SK-N-SH treated with all-trans-retinoic acid at 6 μM for 48 hours (cell line): ENCODE results near the gene SVOPL.

ENCODE experiments used
- ATAC-seq: fragments of 200-7000 bp; cut with Tn5 transposase; 3 replicates; pipeline ENCODE4 v1.9.1; 2020; ENCODE audit warnings: mild to moderate bottlenecking, moderate library complexity
- ARNTL ChIP-seq: fragments of 450-650 bp; formaldehyde crosslinking; IDR thresholded peaks from 2 replicates; pipeline ENCODE4 v1.5.0; 2020; ENCODE audit warnings: low read depth, mild to moderate bottlenecking, moderate library complexity, borderline replicate concordance
- BACH2 ChIP-seq: fragments of 250-450 bp; sonication (Bioruptor Pico); IDR thresholded peaks from 2 replicates; pipeline ENCODE4 v1.9.0; 2021; ENCODE audit warnings: mild to moderate bottlenecking, borderline replicate concordance
- CSDC2 ChIP-seq: fragments of 250-450 bp; sonication (Bioruptor Pico); IDR thresholded peaks from 2 replicates; pipeline ENCODE4 v1.5.0; 2020; ENCODE audit warnings: mild to moderate bottlenecking, moderate library complexity
- GLIS3 ChIP-seq: fragments of 250-450 bp; sonication (Bioruptor Pico); IDR thresholded peaks from 2 replicates; pipeline ENCODE4 v1.5.0; 2020; ENCODE audit warnings: mild to moderate bottlenecking, moderate library complexity
- ISL1 ChIP-seq: fragments of 250-450 bp; sonication (Bioruptor Pico); IDR thresholded peaks from 2 replicates; pipeline ENCODE4 v2.1.2; 2022; ENCODE audit warnings: mild to moderate bottlenecking, moderate library complexity
- OSR1 ChIP-seq: fragments of 250-450 bp; sonication (Bioruptor Pico); IDR thresholded peaks from 2 replicates; pipeline ENCODE4 v1.8.0; 2022; ENCODE audit warnings: moderate library complexity, mild to moderate bottlenecking, inconsistent platforms
- PPARA ChIP-seq: fragments of 250-450 bp; sonication (Bioruptor Pico); IDR thresholded peaks from 2 replicates; pipeline ENCODE4 v1.5.0; 2020; ENCODE audit warnings: mild to moderate bottlenecking, borderline replicate concordance
- RARB ChIP-seq: fragments of 250-450 bp; sonication (Bioruptor Pico); IDR thresholded peaks from 2 replicates; pipeline ENCODE4 v1.8.0; 2021; ENCODE audit warnings: mild to moderate bottlenecking, moderate library complexity
- SNAI2 ChIP-seq: fragments of 250-450 bp; sonication (Bioruptor Pico); IDR thresholded peaks from 2 replicates; pipeline ENCODE4 v1.5.0; 2020; ENCODE audit warnings: mild to moderate bottlenecking, moderate library complexity
- TCF4 ChIP-seq: fragments of 250-450 bp; sonication (Bioruptor Pico); IDR thresholded peaks from 2 replicates; pipeline ENCODE4 v1.8.0; 2021; ENCODE audit warnings: mild to moderate bottlenecking, moderate library complexity, borderline replicate concordance
- TOX ChIP-seq: fragments of 250-450 bp; sonication (Bioruptor Pico); IDR thresholded peaks from 2 replicates; pipeline ENCODE4 v1.8.0; 2021; ENCODE audit warnings: mild to moderate bottlenecking, moderate library complexity, borderline replicate concordance
- ZC3H10 ChIP-seq: fragments of 250-450 bp; sonication (Bioruptor Pico); IDR thresholded peaks from 2 replicates; pipeline ENCODE4 v1.5.1; 2021; ENCODE audit warnings: mild to moderate bottlenecking, moderate library complexity
- ZFP3 ChIP-seq: fragments of 250-450 bp; sonication (Bioruptor Pico); IDR thresholded peaks from 2 replicates; pipeline ENCODE4 v1.5.0; 2020; ENCODE audit warnings: mild to moderate bottlenecking, moderate library complexity
- ZFP30 ChIP-seq: fragments of 450-650 bp; formaldehyde crosslinking; IDR thresholded peaks from 2 replicates; pipeline ENCODE4 v1.5.0; 2022; ENCODE audit warnings: mild to moderate bottlenecking, moderate library complexity
- ZNF565 ChIP-seq: fragments of 450-650 bp; formaldehyde crosslinking; conservative IDR thresholded peaks from 2 replicates; pipeline ENCODE4 v1.5.0; 2020; ENCODE audit warnings: low read depth, mild to moderate bottlenecking, moderate library complexity
- ZNF70 ChIP-seq: fragments of 450-650 bp; formaldehyde crosslinking; IDR thresholded peaks from 2 replicates; pipeline ENCODE4 v1.5.0; 2020; ENCODE audit warnings: mild to moderate bottlenecking, moderate library complexity
- ZNF8 ChIP-seq: fragments of 450-650 bp; formaldehyde crosslinking; IDR thresholded peaks from 2 replicates; pipeline ENCODE4 v1.5.0; 2020; ENCODE audit warnings: mild to moderate bottlenecking, moderate library complexity
- TF ChIP-seq, protein P1 (sequence below): fragments of 250-450 bp; sonication (Bioruptor Pico); IDR thresholded peaks from 2 replicates; pipeline ENCODE4 v1.5.0; 2020; ENCODE audit warnings: mild to moderate bottlenecking, moderate library complexity
- TF ChIP-seq, protein P2 (sequence below): fragments of 250-450 bp; sonication (Bioruptor Pico); IDR thresholded peaks from 2 replicates; pipeline ENCODE4 v1.5.1; 2021; ENCODE audit warnings: mild to moderate bottlenecking, moderate library complexity
- TF ChIP-seq, protein P3 (sequence below): fragments of 250-450 bp; sonication (Bioruptor Pico); IDR thresholded peaks from 2 replicates; pipeline ENCODE4 v1.8.0; 2020; ENCODE audit warnings: mild to moderate bottlenecking, moderate library complexity, borderline replicate concordance
- TF ChIP-seq, protein P4 (sequence below): fragments of 250-450 bp; sonication (Bioruptor Pico); IDR thresholded peaks from 2 replicates; pipeline ENCODE4 v1.5.1; 2020; ENCODE audit warnings: low read depth, mild to moderate bottlenecking, moderate library complexity
- TF ChIP-seq, protein P5 (sequence below): fragments of 250-450 bp; sonication (Bioruptor Pico); IDR thresholded peaks from 2 replicates; pipeline ENCODE4 v1.8.0; 2021; ENCODE audit warnings: low read depth, mild to moderate bottlenecking, moderate library complexity, borderline replicate concordance

The SVOPL gene

DNA sequence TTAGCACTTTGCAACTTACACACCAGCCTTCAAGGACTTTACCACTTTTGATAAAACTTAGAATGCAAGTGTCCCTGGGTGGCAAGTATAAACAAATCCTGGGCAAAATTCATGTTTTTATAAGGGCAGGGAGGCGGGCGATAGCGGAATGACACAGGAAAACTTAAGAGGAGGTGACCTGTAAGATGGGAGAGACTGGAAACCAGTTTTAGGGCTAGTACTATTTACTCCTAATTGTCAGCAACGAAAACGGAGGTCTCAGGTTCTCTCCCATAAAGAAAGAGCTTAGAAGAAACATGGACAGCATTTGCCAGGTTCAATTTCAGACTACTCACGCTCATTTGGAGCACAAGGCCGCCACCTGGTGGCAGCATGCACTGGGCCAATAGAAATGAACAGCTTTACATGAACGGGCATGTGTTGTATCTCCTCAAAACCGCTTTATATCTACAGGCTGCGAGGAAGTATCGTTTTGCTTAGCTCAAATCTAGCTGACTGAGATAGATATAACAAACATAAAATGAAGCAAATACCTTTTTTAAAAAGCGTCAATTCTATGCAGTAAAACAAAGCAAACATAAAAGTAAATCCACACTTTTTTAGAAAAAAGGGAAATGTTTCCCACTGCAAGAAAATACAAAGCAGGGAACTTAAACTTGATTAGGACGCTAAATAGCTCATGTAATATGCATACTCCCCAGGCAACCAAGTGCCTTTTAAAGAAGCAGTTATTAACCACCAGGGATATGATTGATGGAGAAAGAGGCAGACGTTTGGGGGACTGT is 37.6 kb upstream of the SVOPL start:
- peak; percentile 99 for ATAC-seq
- no peak for TF ChIP-seq RARB (CRISPR knock-in tag)
- TF ChIP-seq, protein P1, sequence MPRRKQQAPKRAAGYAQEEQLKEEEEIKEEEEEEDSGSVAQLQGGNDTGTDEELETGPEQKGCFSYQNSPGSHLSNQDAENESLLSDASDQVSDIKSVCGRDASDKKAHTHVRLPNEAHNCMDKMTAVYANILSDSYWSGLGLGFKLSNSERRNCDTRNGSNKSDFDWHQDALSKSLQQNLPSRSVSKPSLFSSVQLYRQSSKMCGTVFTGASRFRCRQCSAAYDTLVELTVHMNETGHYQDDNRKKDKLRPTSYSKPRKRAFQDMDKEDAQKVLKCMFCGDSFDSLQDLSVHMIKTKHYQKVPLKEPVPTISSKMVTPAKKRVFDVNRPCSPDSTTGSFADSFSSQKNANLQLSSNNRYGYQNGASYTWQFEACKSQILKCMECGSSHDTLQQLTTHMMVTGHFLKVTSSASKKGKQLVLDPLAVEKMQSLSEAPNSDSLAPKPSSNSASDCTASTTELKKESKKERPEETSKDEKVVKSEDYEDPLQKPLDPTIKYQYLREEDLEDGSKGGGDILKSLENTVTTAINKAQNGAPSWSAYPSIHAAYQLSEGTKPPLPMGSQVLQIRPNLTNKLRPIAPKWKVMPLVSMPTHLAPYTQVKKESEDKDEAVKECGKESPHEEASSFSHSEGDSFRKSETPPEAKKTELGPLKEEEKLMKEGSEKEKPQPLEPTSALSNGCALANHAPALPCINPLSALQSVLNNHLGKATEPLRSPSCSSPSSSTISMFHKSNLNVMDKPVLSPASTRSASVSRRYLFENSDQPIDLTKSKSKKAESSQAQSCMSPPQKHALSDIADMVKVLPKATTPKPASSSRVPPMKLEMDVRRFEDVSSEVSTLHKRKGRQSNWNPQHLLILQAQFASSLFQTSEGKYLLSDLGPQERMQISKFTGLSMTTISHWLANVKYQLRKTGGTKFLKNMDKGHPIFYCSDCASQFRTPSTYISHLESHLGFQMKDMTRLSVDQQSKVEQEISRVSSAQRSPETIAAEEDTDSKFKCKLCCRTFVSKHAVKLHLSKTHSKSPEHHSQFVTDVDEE (CRISPR knock-in tag): peak; percentile 71; the same call in 1 of the 2 replicates
- TF ChIP-seq, all 23 proteins: peak for 1

DNA sequence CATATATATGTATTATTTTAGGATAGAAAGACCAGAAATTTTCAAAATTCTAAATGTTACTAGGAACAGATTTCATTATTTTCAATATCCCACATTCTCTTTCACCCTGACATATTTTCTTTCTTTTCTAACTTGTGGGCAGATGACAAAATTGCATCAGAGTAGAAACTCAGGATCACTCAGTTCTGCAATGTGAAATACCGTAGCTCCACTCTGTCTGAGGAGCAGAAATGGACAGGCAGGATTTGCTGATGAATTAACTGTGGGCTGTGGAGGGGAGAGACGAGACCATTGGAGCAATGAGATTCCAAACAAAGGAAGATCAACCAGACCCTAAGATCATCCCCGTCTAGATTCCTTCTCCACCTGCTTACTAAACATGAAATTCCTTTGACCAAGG is 37.0 kb upstream of the SVOPL start:
- ATAC-seq: no peak; the same call in 2 of the 3 replicates
- no peak for TF ChIP-seq TCF4 (CRISPR knock-in tag)
- TF ChIP-seq CSDC2 (CRISPR knock-in tag): no peak
- TF ChIP-seq PPARA (CRISPR knock-in tag): no peak
- no peak for TF ChIP-seq ZNF70 (CRISPR knock-in tag)
- no peak for TF ChIP-seq ISL1 (CRISPR knock-in tag)
- no peak for TF ChIP-seq ZFP3 (CRISPR knock-in tag)
- TF ChIP-seq, protein P2, sequence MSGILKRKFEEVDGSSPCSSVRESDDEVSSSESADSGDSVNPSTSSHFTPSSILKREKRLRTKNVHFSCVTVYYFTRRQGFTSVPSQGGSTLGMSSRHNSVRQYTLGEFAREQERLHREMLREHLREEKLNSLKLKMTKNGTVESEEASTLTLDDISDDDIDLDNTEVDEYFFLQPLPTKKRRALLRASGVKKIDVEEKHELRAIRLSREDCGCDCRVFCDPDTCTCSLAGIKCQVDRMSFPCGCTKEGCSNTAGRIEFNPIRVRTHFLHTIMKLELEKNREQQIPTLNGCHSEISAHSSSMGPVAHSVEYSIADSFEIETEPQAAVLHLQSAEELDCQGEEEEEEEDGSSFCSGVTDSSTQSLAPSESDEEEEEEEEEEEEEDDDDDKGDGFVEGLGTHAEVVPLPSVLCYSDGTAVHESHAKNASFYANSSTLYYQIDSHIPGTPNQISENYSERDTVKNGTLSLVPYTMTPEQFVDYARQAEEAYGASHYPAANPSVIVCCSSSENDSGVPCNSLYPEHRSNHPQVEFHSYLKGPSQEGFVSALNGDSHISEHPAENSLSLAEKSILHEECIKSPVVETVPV (CRISPR knock-in tag): no peak
- no peak for TF ChIP-seq GLIS3 (CRISPR knock-in tag)
- no peak for TF ChIP-seq BACH2 (CRISPR knock-in tag)
- TF ChIP-seq SNAI2: no peak
- TF ChIP-seq TOX: no peak
- TF ChIP-seq OSR1 (CRISPR knock-in tag): no peak
- TF ChIP-seq ZNF565: no peak
- no peak for TF ChIP-seq ZC3H10 (CRISPR knock-in tag)
- TF ChIP-seq ARNTL (CRISPR knock-in tag): no peak
- TF ChIP-seq, protein P3, sequence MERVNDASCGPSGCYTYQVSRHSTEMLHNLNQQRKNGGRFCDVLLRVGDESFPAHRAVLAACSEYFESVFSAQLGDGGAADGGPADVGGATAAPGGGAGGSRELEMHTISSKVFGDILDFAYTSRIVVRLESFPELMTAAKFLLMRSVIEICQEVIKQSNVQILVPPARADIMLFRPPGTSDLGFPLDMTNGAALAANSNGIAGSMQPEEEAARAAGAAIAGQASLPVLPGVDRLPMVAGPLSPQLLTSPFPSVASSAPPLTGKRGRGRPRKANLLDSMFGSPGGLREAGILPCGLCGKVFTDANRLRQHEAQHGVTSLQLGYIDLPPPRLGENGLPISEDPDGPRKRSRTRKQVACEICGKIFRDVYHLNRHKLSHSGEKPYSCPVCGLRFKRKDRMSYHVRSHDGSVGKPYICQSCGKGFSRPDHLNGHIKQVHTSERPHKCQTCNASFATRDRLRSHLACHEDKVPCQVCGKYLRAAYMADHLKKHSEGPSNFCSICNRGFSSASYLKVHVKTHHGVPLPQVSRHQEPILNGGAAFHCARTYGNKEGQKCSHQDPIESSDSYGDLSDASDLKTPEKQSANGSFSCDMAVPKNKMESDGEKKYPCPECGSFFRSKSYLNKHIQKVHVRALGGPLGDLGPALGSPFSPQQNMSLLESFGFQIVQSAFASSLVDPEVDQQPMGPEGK (CRISPR knock-in tag): no peak
- TF ChIP-seq, protein P4, sequence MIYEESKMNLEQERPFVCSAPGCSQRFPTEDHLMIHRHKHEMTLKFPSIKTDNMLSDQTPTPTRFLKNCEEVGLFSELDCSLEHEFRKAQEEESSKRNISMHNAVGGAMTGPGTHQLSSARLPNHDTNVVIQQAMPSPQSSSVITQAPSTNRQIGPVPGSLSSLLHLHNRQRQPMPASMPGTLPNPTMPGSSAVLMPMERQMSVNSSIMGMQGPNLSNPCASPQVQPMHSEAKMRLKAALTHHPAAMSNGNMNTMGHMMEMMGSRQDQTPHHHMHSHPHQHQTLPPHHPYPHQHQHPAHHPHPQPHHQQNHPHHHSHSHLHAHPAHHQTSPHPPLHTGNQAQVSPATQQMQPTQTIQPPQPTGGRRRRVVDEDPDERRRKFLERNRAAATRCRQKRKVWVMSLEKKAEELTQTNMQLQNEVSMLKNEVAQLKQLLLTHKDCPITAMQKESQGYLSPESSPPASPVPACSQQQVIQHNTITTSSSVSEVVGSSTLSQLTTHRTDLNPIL: no peak
- TF ChIP-seq ZFP30 (CRISPR knock-in tag): no peak

DNA sequence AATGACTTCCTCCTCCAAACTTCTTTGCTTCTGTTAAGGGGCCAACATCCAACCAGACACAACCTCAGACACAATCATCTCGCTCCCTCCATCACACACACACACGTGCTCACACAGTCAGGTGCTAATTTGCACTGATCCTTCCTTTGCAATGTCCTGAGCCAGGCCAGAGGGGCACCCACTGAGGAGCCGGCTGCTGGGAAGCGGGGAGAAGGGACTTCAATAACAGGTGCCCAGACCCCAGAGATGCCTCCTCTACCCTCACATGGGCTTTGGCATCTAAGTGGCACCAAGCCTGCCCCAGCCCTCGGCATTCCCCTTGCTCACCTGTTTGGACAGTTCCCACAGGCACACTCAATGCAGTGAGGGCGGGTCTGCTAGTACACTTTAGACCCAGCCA is 34.2 kb upstream of the SVOPL start:
- ATAC-seq: no peak
- TF ChIP-seq, protein P4: no peak
- TF ChIP-seq, protein P5, sequence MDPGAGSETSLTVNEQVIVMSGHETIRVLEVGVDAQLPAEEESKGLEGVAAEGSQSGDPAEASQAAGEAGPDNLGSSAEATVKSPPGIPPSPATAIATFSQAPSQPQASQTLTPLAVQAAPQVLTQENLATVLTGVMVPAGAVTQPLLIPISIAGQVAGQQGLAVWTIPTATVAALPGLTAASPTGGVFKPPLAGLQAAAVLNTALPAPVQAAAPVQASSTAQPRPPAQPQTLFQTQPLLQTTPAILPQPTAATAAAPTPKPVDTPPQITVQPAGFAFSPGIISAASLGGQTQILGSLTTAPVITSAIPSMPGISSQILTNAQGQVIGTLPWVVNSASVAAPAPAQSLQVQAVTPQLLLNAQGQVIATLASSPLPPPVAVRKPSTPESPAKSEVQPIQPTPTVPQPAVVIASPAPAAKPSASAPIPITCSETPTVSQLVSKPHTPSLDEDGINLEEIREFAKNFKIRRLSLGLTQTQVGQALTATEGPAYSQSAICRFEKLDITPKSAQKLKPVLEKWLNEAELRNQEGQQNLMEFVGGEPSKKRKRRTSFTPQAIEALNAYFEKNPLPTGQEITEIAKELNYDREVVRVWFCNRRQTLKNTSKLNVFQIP (CRISPR knock-in tag): no peak
- no peak for TF ChIP-seq PPARA (CRISPR knock-in tag)
- TF ChIP-seq, protein P2 (CRISPR knock-in tag): no peak
- TF ChIP-seq ARNTL (CRISPR knock-in tag): no peak
- no peak for TF ChIP-seq ZNF8 (CRISPR knock-in tag)
- no peak for TF ChIP-seq TOX
- no peak for TF ChIP-seq CSDC2 (CRISPR knock-in tag)
- no peak for TF ChIP-seq TCF4 (CRISPR knock-in tag)
- TF ChIP-seq, protein P1 (CRISPR knock-in tag): no peak
- no peak for TF ChIP-seq BACH2 (CRISPR knock-in tag)
